Skeletal muscle satellite cell (primary cell): ENCODE data around the gene CTU2.

Source experiments
- H3K27me3 ChIP-seq: 2 replicates; pipeline ENCODE4 v1.7.0; 2013; ENCODE audit warnings: low read length; ENCODE audit not compliant: control insufficient read depth, insufficient read depth
- H3K36me3 ChIP-seq: 2 replicates; pipeline ENCODE4 v1.7.0; 2013; ENCODE audit warnings: mild to moderate bottlenecking, control low read depth, low read length; ENCODE audit not compliant: insufficient read depth
- H3K4me1 ChIP-seq: 2 replicates; pipeline ENCODE4 v1.7.0; 2013; ENCODE audit warnings: low read length; ENCODE audit not compliant: control insufficient read depth, insufficient read depth
- H3K4me2 ChIP-seq: 2 replicates; pipeline ENCODE4 v1.7.0; 2013; ENCODE audit warnings: mild to moderate bottlenecking, low read length
- H3K4me3 ChIP-seq: 2 replicates; pipeline ENCODE4 v1.7.0; 2013; ENCODE audit warnings: low read length
- H3K9ac ChIP-seq: 2 replicates; pipeline ENCODE4 v1.7.0; 2013; ENCODE audit warnings: mild to moderate bottlenecking, low read depth, low read length, moderate library complexity
- H3K9me3 ChIP-seq: replicated peaks from 2 replicates; pipeline ENCODE4 v1.7.0; 2013; ENCODE audit warnings: mild to moderate bottlenecking, control low read depth, low read length

The CTU2 gene

DNA sequence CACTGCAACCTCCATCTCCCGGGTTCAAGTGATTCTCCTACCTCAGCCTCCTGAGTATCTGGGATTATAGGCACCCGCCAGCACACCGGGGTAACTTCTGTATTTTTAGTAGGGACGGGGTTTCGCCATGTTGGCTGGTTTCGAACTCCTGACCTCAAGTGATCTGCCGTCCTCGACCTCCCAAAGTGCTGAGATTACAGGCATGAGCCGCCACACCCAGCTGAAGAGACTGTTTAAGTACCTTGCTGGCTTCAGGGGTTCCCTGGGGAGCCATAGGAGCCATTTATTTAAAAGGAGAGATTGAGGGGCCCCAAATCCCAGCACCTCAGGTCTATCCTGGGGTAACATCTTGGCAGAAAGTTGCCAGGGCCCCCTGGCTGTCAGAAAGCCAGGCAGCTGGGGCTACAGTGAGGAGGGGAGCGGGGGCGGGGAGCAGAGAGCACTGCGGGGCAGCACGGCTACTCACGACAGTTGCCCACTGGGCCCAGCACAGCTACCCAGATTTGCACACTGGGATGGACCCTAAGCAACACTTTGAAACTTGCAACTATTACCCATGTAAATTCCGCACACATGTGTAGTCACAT is 21.6 kb upstream of the CTU2 start:
- Histone ChIP-seq H3K9ac (no peak overlapping the region), H3K4me3 (no peak overlapping the region), H3K36me3 (no peaks in the 10 kb centered on the region), H3K9me3 (no peaks in the 10 kb centered on the region), H3K4me2 (no peak overlapping the region), H3K4me1 (peaks cover 29% of the 10 kb centered on the region), H3K27me3 (peaks cover 41% of the 10 kb centered on the region)

- H3K9ac ChIP-seq, result no peak overlapping the region
- peaks cover 29% of the 10 kb centered on the region for H3K4me1 ChIP-seq
- H3K27me3 ChIP-seq, result peaks cover 45% of the 10 kb centered on the region
Observed at GRCh38 chr16:88685156-88686061, 20.9 kb upstream of the CTU2 start.

DNA sequence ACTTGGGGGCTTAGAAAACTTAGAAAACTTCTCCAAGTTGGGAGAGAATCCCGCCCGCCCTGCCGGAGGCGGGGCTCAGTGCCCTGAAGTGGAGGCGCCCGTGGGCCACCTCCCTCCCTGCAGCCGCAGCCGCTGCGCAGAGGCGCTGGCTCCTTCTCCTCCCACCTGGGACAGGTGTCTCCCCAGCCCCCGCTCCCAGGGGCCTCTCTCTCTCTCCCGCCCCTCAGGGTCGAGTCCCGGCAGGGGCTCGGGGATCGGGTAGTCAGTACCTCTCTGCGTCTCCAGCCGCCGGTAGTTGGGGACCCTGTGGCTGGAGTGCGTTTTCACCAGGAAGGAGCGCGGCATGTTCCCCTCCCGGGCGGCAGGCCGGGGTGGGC is 20.3 kb upstream of the CTU2 start:
- Histone ChIP-seq H3K4me2 (peak overlapping the region; percentile 93), H3K9me3 (no peaks in the 10 kb centered on the region), H3K4me1 (peaks cover 29% of the 10 kb centered on the region), H3K36me3 (no peaks in the 10 kb centered on the region), H3K4me3 (peak overlapping the region; percentile 66), H3K27me3 (peaks cover 51% of the 10 kb centered on the region), H3K9ac (no peak overlapping the region)

More at GRCh38 chr16:88685156-88686061, 20.9 kb upstream of the CTU2 start:
- H3K36me3 ChIP-seq, result no peaks in the 10 kb centered on the region
- peak overlapping the region; percentile 66 for H3K4me3 ChIP-seq
- peak overlapping the region; percentile 93 for H3K4me2 ChIP-seq
- no peaks in the 10 kb centered on the region for H3K9me3 ChIP-seq

DNA sequence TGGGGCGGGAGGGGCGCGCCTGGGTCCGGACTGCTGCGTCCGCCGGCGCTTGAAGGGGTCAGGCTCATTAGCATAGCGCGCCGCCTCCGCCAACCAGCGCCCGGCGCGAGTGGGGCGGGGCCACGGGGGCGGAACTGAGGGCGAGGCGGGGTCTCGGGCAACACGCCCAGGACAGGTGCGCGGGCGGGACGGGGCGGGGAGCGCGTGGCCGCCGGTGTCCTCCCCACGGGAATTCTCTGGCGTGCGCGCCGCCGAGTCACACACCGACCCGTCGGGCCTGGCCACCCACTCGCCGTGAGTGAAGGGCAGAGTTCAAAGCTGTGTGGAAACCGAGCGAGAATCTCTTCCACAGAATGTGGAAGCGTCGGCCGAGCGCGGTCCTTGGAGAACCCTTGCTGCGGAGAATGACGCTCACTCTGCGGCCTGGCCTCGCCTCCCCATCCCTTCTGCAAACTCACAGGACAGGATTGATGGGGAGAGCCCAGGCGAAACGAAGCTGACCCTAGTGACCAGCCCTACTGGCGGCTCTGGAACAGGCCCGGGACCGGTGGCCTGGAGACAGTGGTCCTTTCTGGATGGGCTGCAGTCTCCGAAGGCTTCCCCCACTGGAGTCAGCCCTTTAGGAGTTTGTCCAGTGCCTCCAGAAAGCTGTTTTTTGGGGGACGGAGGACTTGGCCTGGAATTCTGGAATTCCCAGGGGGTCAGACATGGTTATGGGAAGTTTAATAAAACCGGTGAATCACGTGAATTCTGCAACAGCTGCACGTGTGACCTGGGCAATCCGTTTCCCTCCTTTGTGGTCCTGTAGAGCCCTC is 19.7 kb upstream of the CTU2 start, which contains the start of gene SNAI3:
Gene SNAI3 (minus strand): TSS at position 69 of the 815 bp plus-strand sequence. CDS start 101 bp downstream, outside the sequence.
- Histone ChIP-seq H3K4me3 (peak within 1 kb of the TSS; percentile 66), H3K9me3 (no peaks in the 10 kb centered on the region), H3K36me3 (no peaks in the 10 kb centered on the region), H3K9ac (no peak within 1 kb of the TSS), H3K27me3 (peaks cover 51% of the 10 kb centered on the region), H3K4me1 (peaks cover 28% of the 10 kb centered on the region), H3K4me2 (peak within 1 kb of the TSS; percentile 93)

DNA sequence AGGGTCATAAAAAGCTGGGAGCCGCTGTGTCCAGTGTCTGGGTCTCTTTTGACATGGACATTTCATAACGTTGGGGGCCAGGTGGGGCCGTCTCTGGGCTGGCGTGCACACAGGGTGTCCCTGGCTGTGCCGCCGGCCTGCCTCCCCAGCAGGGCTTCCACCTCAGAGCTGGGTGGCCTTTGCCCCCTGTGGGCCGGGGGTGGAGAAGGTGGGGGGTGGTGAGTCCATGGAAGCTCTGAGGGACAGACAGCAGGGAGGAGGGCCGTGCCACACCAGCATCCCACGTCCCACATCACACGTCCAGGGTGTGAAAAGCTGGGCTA is 19.1 kb upstream of the CTU2 start:
- Histone ChIP-seq H3K9me3 (no peaks in the 10 kb centered on the region), H3K4me1 (peaks cover 22% of the 10 kb centered on the region), H3K36me3 (no peaks in the 10 kb centered on the region), H3K27me3 (peaks cover 45% of the 10 kb centered on the region), H3K9ac (no peak overlapping the region), H3K4me3 (no peak overlapping the region), H3K4me2 (no peak overlapping the region)

DNA sequence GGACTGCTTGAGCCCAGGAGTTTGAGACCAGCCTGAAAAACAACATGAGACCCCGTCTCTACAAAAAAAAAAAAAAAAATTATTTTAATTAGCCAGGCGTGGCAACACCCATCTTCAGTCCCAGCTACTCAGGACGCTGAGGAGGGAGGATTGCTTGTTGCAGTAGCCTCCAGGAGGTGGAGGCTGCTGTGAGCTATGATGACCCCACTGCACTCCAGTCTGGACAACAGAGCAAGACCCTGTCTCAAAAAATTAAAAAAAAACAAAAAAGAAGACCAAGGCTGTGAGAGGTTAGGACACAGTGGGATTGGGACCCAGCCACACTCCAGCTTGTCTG is 18.7 kb upstream of the CTU2 start:
- peaks cover 21% of the 10 kb centered on the region for H3K4me1 ChIP-seq
- peaks cover 43% of the 10 kb centered on the region for H3K27me3 ChIP-seq
- no peaks in the 10 kb centered on the region for H3K36me3 ChIP-seq
- H3K4me2 ChIP-seq, result no peak overlapping the region
- H3K9me3 ChIP-seq, result no peaks in the 10 kb centered on the region
- no peak overlapping the region for H3K9ac ChIP-seq
- no peak overlapping the region for H3K4me3 ChIP-seq

DNA sequence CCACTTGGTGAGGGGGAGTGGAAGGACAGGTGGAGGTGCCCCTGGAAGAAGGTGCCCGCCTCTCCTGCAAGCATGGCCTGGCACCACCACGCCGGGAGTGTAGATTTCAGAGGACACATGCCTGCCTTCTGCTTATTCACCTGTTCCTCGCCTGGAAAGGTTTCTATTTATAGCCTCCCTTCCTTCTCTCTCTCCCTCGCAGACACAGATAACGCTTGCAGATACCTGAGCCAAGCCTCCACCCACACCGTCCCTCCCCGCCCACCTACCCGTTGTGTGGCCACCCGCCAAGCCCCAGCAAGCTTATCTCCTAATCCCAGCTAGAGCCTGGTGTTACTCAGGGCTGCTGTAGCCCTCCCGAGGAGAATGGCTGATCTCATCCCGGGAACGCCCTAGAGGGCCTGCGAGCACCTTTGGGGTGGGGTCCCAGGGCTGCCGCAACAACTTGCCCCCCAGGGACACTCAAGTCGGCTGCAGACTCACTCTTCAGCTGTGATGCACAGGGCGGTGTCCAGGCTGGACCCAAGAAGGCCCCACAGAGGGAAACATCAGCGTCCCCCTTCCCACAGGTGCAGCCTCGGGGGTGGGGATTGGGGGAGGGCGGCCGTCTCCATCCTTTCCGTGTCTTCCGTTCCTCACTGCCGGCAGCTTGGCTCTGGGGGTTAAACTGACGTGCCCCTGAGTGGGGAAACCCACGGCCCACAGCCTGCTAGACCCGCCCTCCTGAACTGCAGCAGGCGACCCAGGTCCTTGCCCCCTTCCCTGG is 18.1 kb upstream of the CTU2 start:
- Histone ChIP-seq H3K9me3 (no peaks in the 10 kb centered on the region), H3K4me1 (peaks cover 21% of the 10 kb centered on the region), H3K36me3 (no peaks in the 10 kb centered on the region), H3K4me2 (no peak overlapping the region), H3K9ac (no peak overlapping the region), H3K27me3 (peaks cover 43% of the 10 kb centered on the region), H3K4me3 (no peak overlapping the region)

GRCh38 chr16:88690341-88691128 is 15.8 kb upstream of the CTU2 start:
- peaks cover 34% of the 10 kb centered on the region for H3K27me3 ChIP-seq
- no peak overlapping the region for H3K4me3 ChIP-seq
- H3K9me3 ChIP-seq, result no peaks in the 10 kb centered on the region
- H3K4me2 ChIP-seq, result no peak overlapping the region
- no peak overlapping the region for H3K9ac ChIP-seq
- no peaks in the 10 kb centered on the region for H3K36me3 ChIP-seq
- H3K4me1 ChIP-seq, result peaks cover 13% of the 10 kb centered on the region

- H3K4me3 ChIP-seq, result no peak overlapping the region
- H3K9me3 ChIP-seq, result no peaks in the 10 kb centered on the region
- H3K27me3 ChIP-seq, result peaks cover 31% of the 10 kb centered on the region
- H3K36me3 ChIP-seq, result no peaks in the 10 kb centered on the region
- H3K4me1 ChIP-seq, result peaks cover 6% of the 10 kb centered on the region
- H3K4me2 ChIP-seq, result no peak overlapping the region
- no peak overlapping the region for H3K9ac ChIP-seq
Observed at GRCh38 chr16:88691129-88691813, 15.0 kb upstream of the CTU2 start.

DNA sequence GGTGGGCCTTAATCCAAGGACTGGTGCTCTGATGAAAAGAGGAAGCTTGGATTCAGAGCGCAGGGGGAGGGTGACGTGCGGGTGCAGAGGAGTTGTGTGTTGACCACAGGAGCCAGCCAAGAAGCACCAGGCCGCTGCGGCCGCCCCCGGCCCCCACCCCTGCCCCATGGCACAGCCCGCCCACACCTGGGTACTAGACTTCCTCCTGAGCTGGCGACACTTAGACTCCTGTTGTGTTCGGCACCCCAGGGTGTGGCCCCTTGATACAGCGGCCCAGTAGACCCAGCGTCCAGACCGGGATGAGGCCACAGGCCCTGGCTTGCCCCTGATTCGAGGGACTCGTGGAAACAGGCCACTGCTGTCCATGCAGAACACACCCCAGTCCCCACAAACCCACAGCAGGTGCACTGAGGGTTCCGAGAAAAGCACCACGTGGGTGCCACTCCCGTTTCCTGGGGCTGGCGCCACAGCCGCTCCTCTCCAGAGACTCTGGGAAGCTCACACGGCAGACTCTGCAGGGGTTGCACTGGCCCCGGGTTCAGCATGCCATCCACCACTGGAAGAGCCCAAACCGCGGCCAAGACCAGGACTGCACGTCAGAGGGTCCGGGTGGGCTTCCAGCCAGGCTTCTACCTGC is 14.3 kb upstream of the CTU2 start:
- H3K4me1 ChIP-seq, result no peaks in the 10 kb centered on the region
- H3K36me3 ChIP-seq, result no peaks in the 10 kb centered on the region
- H3K9me3 ChIP-seq, result no peaks in the 10 kb centered on the region
- H3K4me2 ChIP-seq, result no peak overlapping the region
- no peak overlapping the region for H3K4me3 ChIP-seq
- H3K27me3 ChIP-seq, result peaks cover 31% of the 10 kb centered on the region
- H3K9ac ChIP-seq, result no peak overlapping the region
